ENCODE measurements around the gene STX7. TPM values are rescaled to one million over a fixed set of nuclear protein-coding genes. Genes with fewer than 3 reads are reported as not detected.

The STX7 gene
- total RNA-seq, 4 donors from 2014 or later, result 43.2 to 81.4 (median 49.9) TPM

DNA sequence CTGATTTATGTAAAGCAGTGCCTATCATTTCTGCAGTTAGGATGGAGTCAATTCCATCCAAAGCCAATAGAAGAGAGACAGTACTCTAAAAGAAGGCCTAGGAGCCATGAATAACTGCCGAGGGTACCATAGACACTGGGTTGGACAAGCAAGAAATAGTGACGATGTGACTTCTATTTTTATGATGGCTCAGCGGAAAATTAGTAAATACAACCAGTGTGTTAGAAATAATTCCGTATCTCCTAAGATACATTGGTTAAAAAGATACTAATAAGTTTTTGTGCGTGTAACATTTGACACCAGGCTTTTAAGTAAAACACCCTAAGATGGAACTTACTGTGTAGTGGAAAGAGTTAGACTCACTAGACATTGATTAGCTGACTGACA is 66.1 kb downstream of the STX7 start:
- intact Hi-C loops (cut with DNase I), result no loop called here
- TF ChIP-seq, protein P1, sequence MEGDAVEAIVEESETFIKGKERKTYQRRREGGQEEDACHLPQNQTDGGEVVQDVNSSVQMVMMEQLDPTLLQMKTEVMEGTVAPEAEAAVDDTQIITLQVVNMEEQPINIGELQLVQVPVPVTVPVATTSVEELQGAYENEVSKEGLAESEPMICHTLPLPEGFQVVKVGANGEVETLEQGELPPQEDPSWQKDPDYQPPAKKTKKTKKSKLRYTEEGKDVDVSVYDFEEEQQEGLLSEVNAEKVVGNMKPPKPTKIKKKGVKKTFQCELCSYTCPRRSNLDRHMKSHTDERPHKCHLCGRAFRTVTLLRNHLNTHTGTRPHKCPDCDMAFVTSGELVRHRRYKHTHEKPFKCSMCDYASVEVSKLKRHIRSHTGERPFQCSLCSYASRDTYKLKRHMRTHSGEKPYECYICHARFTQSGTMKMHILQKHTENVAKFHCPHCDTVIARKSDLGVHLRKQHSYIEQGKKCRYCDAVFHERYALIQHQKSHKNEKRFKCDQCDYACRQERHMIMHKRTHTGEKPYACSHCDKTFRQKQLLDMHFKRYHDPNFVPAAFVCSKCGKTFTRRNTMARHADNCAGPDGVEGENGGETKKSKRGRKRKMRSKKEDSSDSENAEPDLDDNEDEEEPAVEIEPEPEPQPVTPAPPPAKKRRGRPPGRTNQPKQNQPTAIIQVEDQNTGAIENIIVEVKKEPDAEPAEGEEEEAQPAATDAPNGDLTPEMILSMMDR (IDR thresholded peaks at IDR 0.05), result no peak
- TF ChIP-seq POLR2A (IDR thresholded peaks at IDR 0.05; ENCODE audit: low read depth) (no peak), EP300 (IDR thresholded peaks at IDR 0.05) (no peak), POLR2AphosphoS5 (IDR thresholded peaks at IDR 0.05) (no peak)
- Histone ChIP-seq H3K4me3 (no peak overlapping the region), H3K27ac (replicated peaks in 1 of 4) (no peak overlapping the region), H3K36me3 (peaks cover 0 to 16% (median 0%) of the 10 kb centered on the region in 4 donors), H3K9me3 (peaks cover 0 to 12% (median 8%) of the 10 kb centered on the region in 4 donors), H3K27me3 (no peaks in the 10 kb centered on the region), H3K4me1 (peaks cover 0 to 8% (median 4%) of the 10 kb centered on the region in 4 donors)
- WGBS, result 90% methylated on average over 5 of the region's 5 CpGs
- no peak for DNase-seq (ENCODE audit: extremely low spot score)

DNA sequence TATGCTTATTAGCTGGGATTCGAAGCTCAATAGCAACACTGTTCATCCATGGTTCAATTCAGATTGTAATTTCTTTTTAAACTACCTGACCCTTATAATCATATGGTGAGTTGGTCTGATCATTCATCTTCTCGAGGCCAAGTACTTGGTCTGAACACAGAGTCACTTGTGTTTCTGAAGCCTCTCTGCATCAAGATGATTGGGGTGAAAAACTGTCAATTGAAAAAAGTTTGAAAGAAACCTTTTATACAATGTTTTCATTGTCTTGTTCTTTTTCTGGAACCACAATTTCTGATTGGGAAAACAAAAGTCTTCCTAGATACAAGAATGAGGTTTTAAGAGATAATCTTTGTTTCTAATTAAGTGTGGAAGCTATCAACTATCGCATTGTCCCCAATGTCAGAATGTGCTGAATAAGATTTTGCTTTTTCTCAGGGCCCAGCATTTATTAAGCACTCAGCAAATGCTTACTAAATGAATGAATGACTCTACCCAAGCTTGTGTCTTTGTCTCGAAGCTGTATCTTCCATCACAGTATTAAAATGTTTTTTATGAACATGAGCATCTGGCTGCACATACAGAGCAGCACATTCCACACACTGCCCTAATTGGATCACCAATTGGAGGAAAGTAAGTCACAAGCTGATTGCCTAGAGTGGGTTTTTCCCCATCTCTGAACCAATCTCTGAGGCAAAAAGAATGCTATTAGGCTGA is 66.6 kb downstream of the STX7 start:
- intact Hi-C loops (cut with DNase I), result no loop called here
- WGBS, result 81% methylated on average over 4 of the region's 4 CpGs
- no peak for TF ChIP-seq POLR2AphosphoS5 (IDR thresholded peaks at IDR 0.05)
- TF ChIP-seq EP300 (IDR thresholded peaks at IDR 0.05), result no peak
- TF ChIP-seq, protein P1 (IDR thresholded peaks at IDR 0.05), result no peak
- Histone ChIP-seq H3K27me3 (no peaks in the 10 kb centered on the region), H3K36me3 (peaks cover 0 to 10% (median 0%) of the 10 kb centered on the region in 4 donors), H3K4me3 (no peak overlapping the region), H3K4me1 (peaks cover 0 to 8% (median 4%) of the 10 kb centered on the region in 4 donors), H3K27ac (replicated peaks in 1 of 4) (no peak overlapping the region), H3K9me3 (peaks cover 0 to 12% (median 8%) of the 10 kb centered on the region in 4 donors)
- DNase-seq (ENCODE audit: extremely low spot score), result no peak

DNA sequence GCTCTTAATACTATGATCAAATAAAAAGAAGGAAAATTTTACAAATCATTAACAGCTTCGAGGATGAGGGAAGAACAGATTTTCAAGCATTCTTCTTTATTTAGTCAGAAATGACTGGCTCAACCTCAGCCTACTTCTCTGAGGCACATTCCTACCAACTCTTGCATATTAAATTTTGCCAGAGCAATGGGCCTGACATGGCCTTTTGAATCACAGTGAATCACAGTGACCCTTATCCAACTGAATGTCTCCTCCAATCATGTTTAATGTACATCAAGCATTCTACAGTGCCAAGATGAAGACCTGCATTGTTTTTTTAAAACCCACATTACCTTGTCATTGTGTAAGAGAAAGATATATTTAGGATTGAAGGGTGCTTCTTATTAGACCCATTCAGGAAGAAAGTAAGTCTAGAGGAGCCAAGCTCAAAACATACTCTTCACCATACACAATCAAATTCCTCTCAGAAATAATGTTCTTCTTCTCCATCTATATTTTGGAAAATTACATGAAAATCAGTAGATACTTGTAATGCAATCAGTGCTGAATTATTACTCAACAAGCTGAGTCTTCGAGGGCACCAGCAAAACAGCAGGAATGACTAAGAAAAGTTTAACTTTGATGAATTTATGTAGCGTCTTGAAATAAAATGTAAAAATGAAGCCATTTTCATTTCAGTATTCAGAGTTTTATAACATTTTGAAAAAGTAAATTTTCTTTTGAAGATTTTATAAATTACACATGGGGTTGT is 67.5 kb downstream of the STX7 start:
- H3K36me3 ChIP-seq, result peaks cover 0 to 4% (median 0%) of the 10 kb centered on the region in 4 donors
- H3K4me1 ChIP-seq, result peaks cover 0 to 8% (median 4%) of the 10 kb centered on the region in 4 donors
- no peak overlapping the region for H3K4me3 ChIP-seq
- DNase-seq (ENCODE audit: extremely low spot score), result no peak
- H3K27me3 ChIP-seq, result no peaks in the 10 kb centered on the region
- peaks cover 0 to 12% (median 8%) of the 10 kb centered on the region in 4 donors for H3K9me3 ChIP-seq
- H3K27ac ChIP-seq (replicated peaks in 1 of 4), result no peak overlapping the region
- whole genome bisulfite sequencing, result 81% methylated on average over 3 of the region's 3 CpGs
- intact Hi-C loops (cut with DNase I), result no loop called here
- TF ChIP-seq, protein P1 (IDR thresholded peaks at IDR 0.05), result no peak
- no peak for TF ChIP-seq POLR2A (IDR thresholded peaks at IDR 0.05; ENCODE audit: low read depth)
- no peak for TF ChIP-seq POLR2AphosphoS5 (IDR thresholded peaks at IDR 0.05)
- TF ChIP-seq EP300 (IDR thresholded peaks at IDR 0.05), result no peak

DNA sequence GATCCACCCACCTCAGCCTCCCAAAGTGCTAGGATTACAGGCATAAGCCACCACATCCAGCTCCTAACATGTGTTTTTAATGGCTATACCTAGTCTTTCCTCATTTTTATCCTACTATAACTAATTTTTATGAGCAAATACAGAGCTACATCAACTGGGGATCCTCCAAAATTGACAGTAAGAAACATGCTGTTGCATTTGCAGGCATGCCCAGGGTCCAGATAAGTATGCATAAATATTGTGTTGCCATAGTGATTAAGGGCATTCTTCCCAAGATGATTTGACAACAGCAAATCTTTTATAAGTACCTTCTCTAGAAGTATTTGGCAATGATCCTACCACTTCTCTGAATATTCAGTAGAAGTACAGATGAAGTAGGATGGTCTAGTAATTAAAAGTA is 69.7 kb downstream of the STX7 start:
- Histone ChIP-seq H3K4me1 (peaks cover 0 to 8% (median 4%) of the 10 kb centered on the region in 4 donors), H3K27me3 (no peaks in the 10 kb centered on the region), H3K27ac (replicated peaks in 1 of 4) (no peak overlapping the region), H3K36me3 (no peaks in the 10 kb centered on the region), H3K9me3 (peaks cover 0 to 12% (median 8%) of the 10 kb centered on the region in 4 donors), H3K4me3 (no peak overlapping the region)
- TF ChIP-seq, protein P1 (IDR thresholded peaks at IDR 0.05), result no peak
- TF ChIP-seq EP300 (IDR thresholded peaks at IDR 0.05), result no peak
- no peak for TF ChIP-seq POLR2AphosphoS5 (IDR thresholded peaks at IDR 0.05)
- TF ChIP-seq POLR2A (IDR thresholded peaks at IDR 0.05; ENCODE audit: low read depth), result no peak
- intact Hi-C loops (cut with DNase I), result no loop called here
- DNase-seq (ENCODE audit: extremely low spot score), result no peak

Measured in esophagus muscularis mucosa (tissue), 4 donors.